Measurements from ENCODE around the gene PAM. TPM values are rescaled to one million over a fixed set of nuclear protein-coding genes. Genes with fewer than 3 reads are reported as not detected.

The PAM gene
- 116 and 177 TPM in 2 replicates for total RNA-seq

GRCh38 chr5:102754767-102755431 is at the start of gene PAM:
Gene PAM, plus strand, starts transcription at chr5:102755305. Its CDS starts 110,891 bp downstream, at chr5:102866196.

